HEK293T (cell line): Measurements from ENCODE around the gene ERMN.

Experiments used
- CTCF ChIA-PET: fragments of 350-600 bp; formaldehyde crosslinking; extraction: SDS; loops from one replicate; lab custom pipeline; 2021; ENCODE audit warnings: antibody characterized with exemption, inconsistent platforms; lab: Yijun Ruan, JAX
- POLR2A ChIA-PET: fragments of 350-600 bp; formaldehyde crosslinking; extraction: SDS; loops from one replicate; lab custom pipeline; 2020; ENCODE audit warnings: antibody characterized with exemption, inconsistent platforms; lab: Yijun Ruan, JAX
- DNase-seq: peaks from one replicate; pipeline ENCODE4 v3.0.0; 2012; ENCODE audit warnings: mixed read lengths; ENCODE audit errors: extremely low spot score
- ARNT ChIP-seq: fragments of 450-650 bp; IDR thresholded peaks from 2 replicates; pipeline ENCODE4 v1.6.1; 2017; ENCODE audit warnings: mild to moderate bottlenecking
- BHLHE40 ChIP-seq: fragments of 450-650 bp; IDR thresholded peaks from 2 replicates; pipeline ENCODE4 v1.6.1; 2016; ENCODE audit warnings: mild to moderate bottlenecking, moderate library complexity, borderline replicate concordance
- CTBP1 ChIP-seq: fragments of 450-650 bp; IDR thresholded peaks from 2 replicates; pipeline ENCODE4 v1.6.1; 2016; ENCODE audit warnings: borderline replicate concordance
- ELF4 ChIP-seq: fragments of 450-650 bp; IDR thresholded peaks from 2 replicates; pipeline ENCODE4 v1.6.1; 2017; ENCODE audit warnings: antibody characterized with exemption
- FOXA1 ChIP-seq: fragments of 450-650 bp; IDR thresholded peaks from 2 replicates; pipeline ENCODE4 v1.6.1; 2016; ENCODE audit warnings: mild to moderate bottlenecking
- FOXK2 ChIP-seq: fragments of 450-650 bp; IDR thresholded peaks from 2 replicates; pipeline ENCODE4 v1.6.1; 2016; ENCODE audit warnings: mild to moderate bottlenecking
- FOXM1 ChIP-seq: fragments of 450-650 bp; IDR thresholded peaks from 2 replicates; pipeline ENCODE4 v1.6.1; 2017; ENCODE audit warnings: mild to moderate bottlenecking, borderline replicate concordance
- HDGF ChIP-seq: fragments of 450-650 bp; IDR thresholded peaks from 2 replicates; pipeline ENCODE4 v1.6.1; 2017; ENCODE audit warnings: antibody characterized with exemption, borderline replicate concordance
- L3MBTL2 ChIP-seq: fragments of 450-650 bp; conservative IDR thresholded peaks from 2 replicates; pipeline ENCODE4 v1.6.1; 2016; ENCODE audit warnings: mild to moderate bottlenecking
- LEF1 ChIP-seq: fragments of 450-650 bp; IDR thresholded peaks from 2 replicates; pipeline ENCODE4 v1.6.1; 2017; ENCODE audit warnings: mild to moderate bottlenecking, borderline replicate concordance
- NFRKB ChIP-seq: fragments of 450-650 bp; IDR thresholded peaks from 2 replicates; pipeline ENCODE4 v1.6.1; 2016; ENCODE audit warnings: mild to moderate bottlenecking, moderate library complexity
- PKNOX1 ChIP-seq: fragments of 450-650 bp; IDR thresholded peaks from 2 replicates; pipeline ENCODE4 v1.6.1; 2016
- SP1 ChIP-seq: fragments of 450-650 bp; IDR thresholded peaks from 2 replicates; pipeline ENCODE4 v1.6.1; 2017
- SUZ12 ChIP-seq: fragments of 450-650 bp; IDR thresholded peaks from 2 replicates; pipeline ENCODE4 v1.6.1; 2016; ENCODE audit warnings: mild to moderate bottlenecking
- TARDBP ChIP-seq: fragments of 450-650 bp; IDR thresholded peaks from 2 replicates; pipeline ENCODE4 v1.6.1; 2016
- ZNF384 ChIP-seq: fragments of 450-650 bp; IDR thresholded peaks from 2 replicates; pipeline ENCODE4 v1.6.1; 2016

The ERMN gene

GRCh38 chr2:157362627-157363026 lies 37.0 kb upstream of the ERMN start:
- POLR2A ChIA-PET = no interaction called here
- TF ChIP-seq BHLHE40 = no peak
- no peak for TF ChIP-seq L3MBTL2
- TF ChIP-seq TARDBP = no peak
- TF ChIP-seq SUZ12 = no peak
- TF ChIP-seq SP1 = no peak
- TF ChIP-seq FOXK2 = no peak
- TF ChIP-seq ZNF384 = no peak
- TF ChIP-seq NFRKB = no peak
- TF ChIP-seq ELF4 = no peak
- TF ChIP-seq LEF1 = no peak
- TF ChIP-seq FOXM1 = no peak
- TF ChIP-seq HDGF = no peak
- no peak for TF ChIP-seq CTBP1
- TF ChIP-seq PKNOX1 = no peak
- CTCF ChIA-PET = interaction anchor here (1.2 kb wide), 1 partner anchor 35 kb away, joined by 3 read pairs; no protein-coding TSS in a partner anchor
- DNase-seq = no peak

GRCh38 chr2:157361526-157361925 lies 35.9 kb upstream of the ERMN start:
- no peak for TF ChIP-seq NFRKB
- no peak for TF ChIP-seq FOXK2
- no peak for TF ChIP-seq ZNF384
- no peak for TF ChIP-seq LEF1
- TF ChIP-seq CTBP1 = no peak
- no peak for DNase-seq
- ChIA-PET POLR2A (no interaction called here), CTCF (no interaction called here)

GRCh38 chr2:157359628-157360027 lies 34.0 kb upstream of the ERMN start:
- ChIA-PET POLR2A (no interaction called here), CTCF (no interaction called here)
- no peak for DNase-seq
- TF ChIP-seq ARNT = no peak
- TF ChIP-seq SUZ12 = no peak

GRCh38 chr2:157355618-157356017 lies 30.0 kb upstream of the ERMN start:
- CTCF ChIA-PET = interaction anchor here (0.6 kb wide), 1 partner anchor 8 kb away, joined by 3 read pairs; no protein-coding TSS in a partner anchor
- TF ChIP-seq ELF4 = no peak
- TF ChIP-seq ARNT = no peak
- no peak for TF ChIP-seq FOXA1
- no peak for TF ChIP-seq SP1
- TF ChIP-seq NFRKB = no peak
- no peak for TF ChIP-seq CTBP1
- TF ChIP-seq PKNOX1 = no peak
- no peak for TF ChIP-seq TARDBP
- no peak for TF ChIP-seq FOXM1
- no peak for TF ChIP-seq L3MBTL2
- TF ChIP-seq HDGF = no peak
- POLR2A ChIA-PET = no interaction called here
- DNase-seq = no peak

- CTCF ChIA-PET = no interaction called here
- no peak for DNase-seq
- POLR2A ChIA-PET = no interaction called here
- TF ChIP-seq FOXA1 (no peak), PKNOX1 (no peak), HDGF (no peak), NFRKB (no peak), ARNT (no peak), BHLHE40 (no peak)
Observed at GRCh38 chr2:157349949-157350515, 24.4 kb upstream of the ERMN start.

- CTCF ChIA-PET = no interaction called here
- TF ChIP-seq CTBP1 (no peak), FOXM1 (no peak), ARNT (no peak), SUZ12 (no peak), BHLHE40 (no peak), HDGF (no peak), NFRKB (no peak), SP1 (no peak), ZNF384 (no peak), FOXA1 (no peak), ELF4 (no peak), LEF1 (no peak), FOXK2 (no peak), L3MBTL2 (no peak)
- DNase-seq = no peak
- POLR2A ChIA-PET = no interaction called here
Observed at GRCh38 chr2:157348291-157348921, 22.8 kb upstream of the ERMN start.
